Measurements from ENCODE around the gene BMP8A. TPM values are rescaled to one million over a fixed set of nuclear protein-coding genes. Genes with fewer than 3 reads are reported as not detected.

BMP8A gene
- total and polyA plus RNA-seq, 2 of the 8 experiments (the other 6 are each of a cell fraction or from before 2014, with no cell fraction given) = 0.38 to 0.43 TPM

- Histone ChIP-seq H4K20me1 (replicated peaks in 1 of 2; ENCODE audit: control insufficient read depth in 1 of 2, insufficient read depth in 2 of 2, low read length in 2 of 2) (peaks cover 2 to 4% of the 10 kb centered on the region in 2 experiments), H3K36me3 (ENCODE audit: control insufficient read depth in 2 of 4, insufficient read depth in 4 of 4, low read length in 3 of 4) (peaks cover 9 to 54% (median 38%) of the 10 kb centered on the region in 4 experiments; a peak in 7 of 8 replicates)
- TF ChIP-seq JUND (IDR thresholded peaks at IDR 0.05; ENCODE audit: low read length) (no peak), MAFK (IDR thresholded peaks at IDR 0.05; ENCODE audit: low read depth, low read length) (no peak), TCF12 (IDR thresholded peaks at IDR 0.05; ENCODE audit: low read depth, low read length) (no peak), HDAC6 (IDR thresholded peaks at IDR 0.05; ENCODE audit: low read depth, low read length) (no peak), TEAD4 (IDR thresholded peaks at IDR 0.05; ENCODE audit: low read depth, low read length) (no peak)
These were observed 6.9 kb upstream of the BMP8A start for GRCh38 chr1:39484564-39484963.

More at GRCh38 chr1:39484564-39484963, 6.9 kb upstream of the BMP8A start:
- Histone ChIP-seq H3K56ac (replicated peaks; ENCODE audit: insufficient read length, low read depth, low read length) (no peak overlapping the region), H3K27ac (ENCODE audit: low read depth, low read length) (no peak overlapping the region), H3K23me2 (ENCODE audit: low read depth, low read length) (no peaks in the 10 kb centered on the region), H3K4ac (replicated peaks; ENCODE audit: insufficient read length, low read depth, low read length) (no peak overlapping the region), H2BK12ac (ENCODE audit: low read depth, low read length) (no peak overlapping the region), H4K5ac (ENCODE audit: insufficient read length, low read depth, low read length) (no peak overlapping the region), H3K18ac (ENCODE audit: extremely low read depth, low read length) (no peak overlapping the region), H2BK20ac (ENCODE audit: low read length) (no peak overlapping the region), H3K4me2 (ENCODE audit: insufficient read depth in 1 of 2, low read depth in 2 of 2, low read length in 2 of 2) (no peak overlapping the region), H3K27me3 (replicated peaks in 1 of 4; ENCODE audit: control insufficient read depth in 3 of 4, extremely low read depth in 1 of 4, insufficient read depth in 3 of 4, low read length in 3 of 4) (peaks cover 2 to 4% (median 2%) of the 10 kb centered on the region in 4 experiments), H3K23ac (ENCODE audit: insufficient read length) (no peak overlapping the region), H3K4me3 (ENCODE audit: extremely low read depth in 1 of 4, insufficient read depth in 2 of 4, low read depth in 3 of 4, low read length in 4 of 4) (no peak overlapping the region), H3K9me3 (ENCODE audit: insufficient read depth in 2 of 2, low read depth in 1 of 2, low read length in 1 of 2) (no peaks in the 10 kb centered on the region), H2BK5ac (ENCODE audit: low read depth, low read length) (no peak overlapping the region), H4K91ac (replicated peaks; ENCODE audit: insufficient read length, low read length) (no peak overlapping the region), H2BK120ac (replicated peaks; ENCODE audit: low read depth, low read length) (no peak overlapping the region), H3K79me1 (ENCODE audit: low read depth, low read length) (no peaks in the 10 kb centered on the region), H3K14ac (ENCODE audit: insufficient read length) (no peak overlapping the region), H3K4me1 (replicated peaks in 1 of 4; ENCODE audit: control insufficient read depth in 3 of 4, insufficient read depth in 4 of 4, low read length in 3 of 4) (no peaks in the 10 kb centered on the region), H2AK5ac (ENCODE audit: low read depth, low read length) (no peak overlapping the region), H2BK15ac (ENCODE audit: low read length) (no peak overlapping the region), H3K9ac (replicated peaks in 1 of 4; ENCODE audit: extremely low read depth in 1 of 4, low read depth in 3 of 4, low read length in 3 of 4) (no peak overlapping the region), H4K8ac (ENCODE audit: extremely low read depth, insufficient read depth, low read length) (no peak overlapping the region), H2AFZ (ENCODE audit: low read length) (no peak overlapping the region), H3K79me2 (ENCODE audit: control insufficient read depth in 1 of 2, insufficient read depth in 2 of 2, low read length in 2 of 2) (no peaks in the 10 kb centered on the region)
- CTCF ChIA-PET (ENCODE audit: partially characterized antibody) = interaction anchor here (3.8 kb wide), 1 partner anchor 54 kb away, joined by 13 read pairs; no protein-coding TSS in a partner anchor
- POLR2A ChIA-PET (ENCODE audit: partially characterized antibody) = no interaction called here
- WGBS, 2 experiments (ENCODE audit: extremely low coverage in 1 of 2, insufficient coverage in 1 of 2, insufficient read length in 1 of 2, insufficient replicate concordance in 2 of 2, low coverage in 1 of 2, low lambda C conversion rate in 2 of 2, missing lambda C conversion rate in 1 of 2) = 90% methylated on average over 7 of the region's 7 CpGs; no CpG with 5 or more reads in 1 of the 2 experiments
- DNase-seq (ENCODE audit: low read depth in 1 of 2, low spot score in 2 of 2) = no peak
- no peak for FAIRE-seq

Data from H1 (cell line).